WTC11 (cell line): ENCODE data around the gene INTS12. TPM values are rescaled to one million over a fixed set of nuclear protein-coding genes. Genes with fewer than 3 reads are reported as not detected.

Experiments used
- ATAC-seq: fragments of 200-7000 bp; cut with Tn5 transposase; 2 replicates; pipeline ENCODE4 v1.10.0; 2021; ENCODE audit warnings: mild to moderate bottlenecking, moderate library complexity
- CTCF ChIA-PET: fragments of 300-600 bp; sonication (Branson Sonifier 250); formaldehyde crosslinking; loops from one replicate; lab custom pipeline; 2021; ENCODE audit warnings: antibody characterized with exemption; lab: Charles Lee
- POLR2A ChIA-PET: fragments of 350-600 bp; sonication (Branson Sonifier 250); formaldehyde crosslinking; loops from one replicate; lab custom pipeline; 2021; ENCODE audit warnings: antibody characterized with exemption; lab: Charles Lee
- DNase-seq: peaks from one replicate; pipeline ENCODE4 v3.0.0; 2021; ENCODE audit warnings: low spot score
- H3K27ac Mint-ChIP-seq: 2 replicates; pipeline ENCODE4 v1.8.0; 2021; ENCODE audit warnings: mixed read lengths
- H3K27me3 Mint-ChIP-seq: 2 replicates; pipeline ENCODE4 v1.8.0; 2021; ENCODE audit warnings: low read depth, mild to moderate bottlenecking, moderate library complexity, mixed read lengths
- H3K36me3 Mint-ChIP-seq: 2 replicates; pipeline ENCODE4 v1.8.0; 2021; ENCODE audit warnings: mixed read lengths
- H3K4me1 Mint-ChIP-seq: 2 replicates; pipeline ENCODE4 v1.8.0; 2022; ENCODE audit warnings: mixed read lengths
- H3K4me3 Mint-ChIP-seq: 2 replicates; pipeline ENCODE4 v1.8.0; 2021; ENCODE audit warnings: mild to moderate bottlenecking, moderate library complexity, mixed read lengths
- H3K9me3 Mint-ChIP-seq: 2 replicates; pipeline ENCODE4 v1.8.0; 2021; ENCODE audit warnings: mixed read lengths
- ATF3 ChIP-seq: sonication (generic); formaldehyde crosslinking; conservative IDR thresholded peaks from 2 replicates; pipeline ENCODE4 v1.8.1; 2022; ENCODE audit warnings: mild to moderate bottlenecking, missing genetic modification reagents
- E2F1 ChIP-seq: sonication (generic); formaldehyde crosslinking; IDR thresholded peaks from 2 replicates; pipeline ENCODE4 v1.8.0; 2022; ENCODE audit warnings: mild to moderate bottlenecking, missing genetic modification reagents
- E2F5 ChIP-seq: sonication (generic); formaldehyde crosslinking; IDR thresholded peaks from 2 replicates; pipeline ENCODE4 v1.8.1; 2022; ENCODE audit warnings: mild to moderate bottlenecking, moderate library complexity, missing genetic modification reagents
- FOXK1 ChIP-seq: sonication (generic); formaldehyde crosslinking; IDR thresholded peaks from 2 replicates; pipeline ENCODE4 v1.8.0; 2022; ENCODE audit warnings: mild to moderate bottlenecking, moderate library complexity, missing genetic modification reagents
- FOXP4 ChIP-seq: sonication (generic); formaldehyde crosslinking; IDR thresholded peaks from 2 replicates; pipeline ENCODE4 v1.8.0; 2022; ENCODE audit warnings: mild to moderate bottlenecking, missing genetic modification reagents
- MLX ChIP-seq: sonication (generic); formaldehyde crosslinking; IDR thresholded peaks from 2 replicates; pipeline ENCODE4 v1.8.1; 2023; ENCODE audit warnings: mild to moderate bottlenecking, missing genetic modification reagents, moderate library complexity
- MYBL2 ChIP-seq: sonication (generic); formaldehyde crosslinking; IDR thresholded peaks from 2 replicates; pipeline ENCODE4 v1.8.1; 2023; ENCODE audit warnings: mild to moderate bottlenecking, moderate library complexity, missing genetic modification reagents
- NFATC4 ChIP-seq: fragments of 250-450 bp; sonication (Bioruptor Pico); IDR thresholded peaks from 2 replicates; pipeline ENCODE4 v1.9.0; 2021; ENCODE audit warnings: mild to moderate bottlenecking
- NFE2L1 ChIP-seq: sonication (generic); formaldehyde crosslinking; IDR thresholded peaks from 2 replicates; pipeline ENCODE4 v1.8.1; 2023; ENCODE audit warnings: missing genetic modification reagents
- RORB ChIP-seq: fragments of 250-450 bp; sonication (Bioruptor Pico); IDR thresholded peaks from 2 replicates; pipeline ENCODE4 v1.9.0; 2021; ENCODE audit warnings: mild to moderate bottlenecking
- TP53 ChIP-seq: sonication (generic); formaldehyde crosslinking; IDR thresholded peaks from 2 replicates; pipeline ENCODE4 v1.8.1; 2023; ENCODE audit warnings: mild to moderate bottlenecking, missing genetic modification reagents
- ZBTB43 ChIP-seq: sonication (generic); formaldehyde crosslinking; IDR thresholded peaks from 2 replicates; pipeline ENCODE4 v1.8.1; 2023; ENCODE audit warnings: mild to moderate bottlenecking, missing genetic modification reagents
- ZNF317 ChIP-seq: sonication (generic); formaldehyde crosslinking; IDR thresholded peaks from 2 replicates; pipeline ENCODE4 v1.8.1; 2023; ENCODE audit warnings: low read depth, mild to moderate bottlenecking, moderate library complexity, missing genetic modification reagents, borderline replicate concordance
- ZNF396 ChIP-seq: fragments of 250-450 bp; sonication (Bioruptor Pico); IDR thresholded peaks from 2 replicates; pipeline ENCODE4 v1.8.0; 2021; ENCODE audit warnings: mild to moderate bottlenecking, moderate library complexity, borderline replicate concordance
- ZNF425 ChIP-seq: fragments of 250-450 bp; sonication (Bioruptor Pico); conservative IDR thresholded peaks from 2 replicates; pipeline ENCODE4 v1.9.0; 2021; ENCODE audit warnings: mild to moderate bottlenecking
- total RNA-seq: library from RNA; stranded (reverse); gene quantifications from 3 replicates; pipeline ENCODE4 v1.2.3, GENCODE V29; 2021
- TF ChIP-seq, protein P1 (sequence below): sonication (generic); formaldehyde crosslinking; IDR thresholded peaks from 2 replicates; pipeline ENCODE4 v1.8.0; 2022; ENCODE audit warnings: mild to moderate bottlenecking, missing genetic modification reagents

INTS12 gene
- total RNA-seq, 1 experiment from 2014 or later, result 10.0 TPM

- TF ChIP-seq FOXK1 (CRISPR knock-in tag) (no peak), RORB (no peak)
- TF ChIP-seq, protein P1, sequence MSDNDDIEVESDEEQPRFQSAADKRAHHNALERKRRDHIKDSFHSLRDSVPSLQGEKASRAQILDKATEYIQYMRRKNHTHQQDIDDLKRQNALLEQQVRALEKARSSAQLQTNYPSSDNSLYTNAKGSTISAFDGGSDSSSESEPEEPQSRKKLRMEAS (CRISPR knock-in tag), result no peak
These were observed 56.6 kb downstream of the INTS12 start (continued) for GRCh38 chr4:105651884-105652283.

- DNase-seq (no peak), ATAC-seq (no peak)
- H3K4me3 Mint-ChIP-seq, result no peak overlapping the region
- no peak for TF ChIP-seq TP53 (CRISPR knock-in tag)
- no peak for TF ChIP-seq MLX (CRISPR knock-in tag)
- no peak for TF ChIP-seq ATF3 (CRISPR knock-in tag)
- TF ChIP-seq FOXP4 (CRISPR knock-in tag), result no peak
- no peak for TF ChIP-seq ZNF317 (CRISPR knock-in tag)
- no peak for TF ChIP-seq MYBL2
- TF ChIP-seq, protein P1 (CRISPR knock-in tag), result no peak
- H3K36me3 Mint-ChIP-seq, result no peaks in the 10 kb centered on the region
- H3K27me3 Mint-ChIP-seq, result peaks cover 3% of the 10 kb centered on the region
- no peak overlapping the region for H3K27ac Mint-ChIP-seq
- POLR2A ChIA-PET, result no interaction called here
- H3K4me1 Mint-ChIP-seq, result no peaks in the 10 kb centered on the region
- CTCF ChIA-PET, result no interaction called here
- H3K9me3 Mint-ChIP-seq, result no peaks in the 10 kb centered on the region
These were observed 58.3 kb downstream of the INTS12 start for GRCh38 chr4:105650190-105650589.

GRCh38 chr4:105645440-105645839 lies 63.0 kb downstream of the INTS12 start:
- TF ChIP-seq E2F1 (CRISPR knock-in tag) (no peak), NFATC4 (no peak), ZBTB43 (no peak), E2F5 (CRISPR knock-in tag) (no peak), ZNF396 (CRISPR knock-in tag) (no peak), ZNF425 (CRISPR knock-in tag) (no peak), NFE2L1 (CRISPR knock-in tag) (no peak)
- no peaks in the 10 kb centered on the region for H3K36me3 Mint-ChIP-seq
- no peaks in the 10 kb centered on the region for H3K9me3 Mint-ChIP-seq
- ATAC-seq, result no peak
- no peak overlapping the region for H3K4me3 Mint-ChIP-seq
- no peaks in the 10 kb centered on the region for H3K4me1 Mint-ChIP-seq
- ChIA-PET CTCF (no interaction called here), POLR2A (no interaction called here)
- DNase-seq, result no peak
- H3K27ac Mint-ChIP-seq, result no peak overlapping the region
- no peaks in the 10 kb centered on the region; the same call in 1 of the 2 replicates for H3K27me3 Mint-ChIP-seq
